ENCODE results near the gene OR7A5.
A peak's percentile ranks its signal among the peaks of the same experiment; 100 is the strongest.
"Not testable (repeated sequence)": the region's sequence is repeated elsewhere in the genome, so short reads cannot be mapped to it uniquely, and the experiment has no call there.

The OR7A5 gene

DNA sequence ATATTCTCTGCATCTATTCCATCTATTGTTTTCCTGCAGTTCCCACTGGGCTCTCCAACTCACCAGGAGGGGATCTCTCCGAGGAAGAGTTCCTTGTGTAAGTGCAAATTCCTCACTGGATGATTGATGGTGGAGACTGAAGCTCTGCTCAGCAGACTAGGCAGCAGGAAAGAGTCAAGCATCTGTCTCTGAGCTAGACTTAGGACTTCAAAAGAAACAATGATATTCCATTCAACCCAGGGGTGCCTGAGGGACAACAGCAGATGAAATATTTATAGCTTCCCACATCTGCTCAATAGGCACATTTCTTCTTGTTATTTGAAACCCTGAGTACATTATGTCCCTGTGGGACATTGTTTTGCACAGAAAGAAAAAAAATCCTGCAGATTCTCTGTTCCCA is at the start of gene OR7A5, which contains the start of gene OR7C1:
Gene OR7A5, minus strand, starts transcription at position 175 of the 400 bp plus-strand sequence. CDS start 6,944 bp downstream, outside the sequence.
Gene OR7C1, minus strand, starts transcription at position 175 of the 400 bp plus-strand sequence. CDS start 35,049 bp downstream, outside the sequence.
- DNase-seq: no peak

DNA sequence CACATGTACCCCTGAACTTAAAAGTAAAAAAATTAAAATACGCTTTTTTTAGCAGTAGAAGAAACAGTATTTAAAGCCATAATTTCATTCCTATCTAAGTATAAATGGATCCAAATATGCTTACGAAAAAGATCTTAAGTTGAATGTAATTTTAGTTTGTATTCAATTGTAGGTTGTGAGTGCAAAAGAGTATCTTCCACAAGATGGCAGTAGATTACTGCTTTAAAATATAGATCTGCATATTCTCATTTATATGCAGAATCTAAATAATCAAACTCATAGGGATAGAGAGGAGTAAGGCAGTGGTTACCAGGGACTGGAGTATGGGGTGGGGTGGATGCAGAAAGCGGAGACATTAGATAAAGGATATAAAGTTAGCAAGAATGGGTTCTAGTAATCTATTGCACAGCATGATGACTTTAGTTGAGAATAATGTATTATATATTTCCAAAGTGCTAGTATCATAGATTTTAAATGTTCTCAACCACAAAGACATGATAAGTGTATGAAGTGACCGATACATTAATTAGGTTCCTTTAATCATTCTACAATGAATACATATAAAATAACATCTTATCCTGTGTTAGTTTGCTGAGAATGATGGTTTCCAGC is 36.7 kb upstream of the OR7A5 start:
- DNase-seq: no peak

DNA sequence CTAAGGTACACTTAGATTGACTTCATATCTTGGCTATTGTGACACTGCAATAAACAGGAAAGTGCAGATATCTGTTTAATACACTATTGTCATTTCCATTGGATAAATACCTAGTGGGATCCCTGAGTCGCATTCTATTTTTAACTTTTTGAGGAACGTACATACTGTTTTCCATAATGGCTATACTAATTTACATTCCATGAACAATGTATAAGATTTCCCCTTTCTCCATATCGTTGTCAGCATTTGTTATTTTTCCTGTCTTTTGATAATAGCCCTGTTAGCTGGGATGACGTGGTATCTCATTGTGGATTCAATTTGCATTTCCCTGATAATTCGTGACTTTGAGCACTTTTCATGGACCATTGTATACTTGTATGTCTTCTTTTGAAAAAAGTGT is 33.5 kb upstream of the OR7A5 start:
- DNase-seq: no peak

- no peak for DNase-seq
Measured at GRCh38 chr19:14848822-14849221, 13.8 kb upstream of the OR7A5 start, which contains the start of gene OR7A10. Gene OR7A10, minus strand, starts transcription at chr19:14848922. Its CDS starts 7,045 bp downstream, at chr19:14841877.

- DNase-seq: no peak
Measured at GRCh38 chr19:14843578-14843977, 8.6 kb upstream of the OR7A5 start.

- DNase-seq: no peak
Measured at GRCh38 chr19:14843169-14843568, 8.2 kb upstream of the OR7A5 start.

DNA sequence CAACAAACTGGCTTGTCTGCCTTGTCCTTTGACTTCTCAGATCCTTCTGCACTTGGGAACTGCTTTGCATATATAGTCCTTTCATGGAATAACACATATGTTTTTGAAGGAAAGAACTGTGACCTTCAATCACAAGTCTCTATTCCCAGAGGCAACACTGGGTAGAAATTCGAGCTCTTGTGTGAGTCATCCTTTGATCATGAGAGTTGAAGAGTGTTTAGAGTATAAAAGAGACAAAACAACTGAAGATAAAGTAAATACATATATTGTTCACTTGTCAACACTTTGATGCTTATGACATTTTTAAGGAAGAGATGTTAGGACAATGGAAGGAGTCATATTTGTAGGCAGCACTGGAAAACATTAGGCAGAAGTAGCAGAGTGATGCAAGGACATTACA is 5.2 kb upstream of the OR7A5 start:
- DNase-seq: no peak

- DNase-seq: no peak
Measured at GRCh38 chr19:14837391-14837790, 2.4 kb upstream of the OR7A5 start.

GRCh38 chr19:14830702-14831101 is 4.3 kb downstream of the OR7A5 start:
- DNase-seq: no peak

DNA sequence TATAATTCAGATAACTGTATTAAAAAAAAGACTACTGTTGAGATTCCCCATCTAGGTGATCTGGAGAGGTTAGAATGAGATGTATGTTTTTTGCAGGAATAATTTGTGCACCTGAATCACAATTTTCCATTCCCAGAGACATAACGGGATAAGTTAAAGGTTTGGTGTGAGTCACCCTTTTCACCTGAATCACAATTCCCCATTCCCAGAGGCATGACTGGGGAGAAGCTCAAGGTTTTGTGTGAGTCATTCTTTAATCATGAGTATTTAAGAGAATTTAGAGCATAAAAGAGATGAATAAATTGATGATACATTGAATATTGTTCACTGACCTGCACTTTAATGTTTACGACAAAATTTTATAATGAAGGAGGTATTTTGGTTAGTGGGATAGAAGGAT is 9.0 kb downstream of the OR7A5 start:
- DNase-seq: no peak

- no peak for DNase-seq
Measured at GRCh38 chr19:14821937-14822336, 13.0 kb downstream of the OR7A5 start.

DNA sequence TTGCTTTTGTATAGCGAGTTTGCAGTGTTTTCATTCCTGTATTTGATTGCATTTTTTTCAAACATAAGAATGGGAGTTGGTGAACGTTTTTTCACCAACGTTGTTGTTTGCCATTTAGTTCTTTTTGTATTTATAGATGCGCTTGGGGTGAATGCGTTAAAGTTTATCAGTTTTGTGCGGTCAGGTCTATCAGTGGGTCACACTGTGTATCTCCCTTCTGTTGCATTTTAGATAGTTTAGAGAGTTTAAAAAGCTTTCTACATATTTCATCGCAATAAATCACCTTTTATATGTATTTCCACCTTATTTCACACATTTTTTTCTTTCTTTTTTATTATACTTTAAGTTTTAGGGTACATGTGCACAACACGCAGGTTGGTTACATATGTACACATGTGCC is 16.4 kb downstream of the OR7A5 start:
- DNase-seq: no peak

- DNase-seq: no peak
Measured at GRCh38 chr19:14817052-14817451, 17.9 kb downstream of the OR7A5 start.

DNA sequence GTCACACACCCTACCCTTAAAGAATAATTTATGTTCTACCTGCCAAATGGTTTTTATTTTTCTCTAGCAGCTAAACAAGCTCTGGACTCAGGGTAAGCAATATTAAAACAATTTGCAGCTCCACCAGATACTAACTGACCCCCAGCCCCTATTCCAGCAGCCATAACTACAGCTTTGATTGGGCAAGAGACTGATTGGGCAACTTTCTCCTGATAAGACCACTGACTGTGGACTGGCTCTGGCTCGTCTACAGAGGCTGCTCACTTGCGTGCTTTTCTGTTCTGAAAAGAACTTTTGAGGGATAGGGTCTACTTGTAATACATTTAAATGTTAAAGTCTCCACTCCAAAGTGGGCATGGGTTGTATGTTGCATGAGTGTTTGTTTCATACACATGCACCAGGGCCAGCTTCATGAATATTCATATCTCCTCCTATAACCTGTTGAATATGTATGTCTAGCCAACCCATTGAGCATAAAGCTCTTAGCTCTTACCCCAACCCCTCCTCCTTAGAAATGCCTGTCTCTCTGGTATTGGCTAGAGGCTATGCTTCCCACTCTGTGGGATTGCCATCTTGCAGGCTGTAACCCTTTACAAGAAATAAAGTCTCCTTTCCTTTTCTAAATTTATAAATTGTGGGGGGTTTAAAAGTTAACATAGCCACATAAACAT is 19.9 kb downstream of the OR7A5 start:
- no peak for DNase-seq

DNA sequence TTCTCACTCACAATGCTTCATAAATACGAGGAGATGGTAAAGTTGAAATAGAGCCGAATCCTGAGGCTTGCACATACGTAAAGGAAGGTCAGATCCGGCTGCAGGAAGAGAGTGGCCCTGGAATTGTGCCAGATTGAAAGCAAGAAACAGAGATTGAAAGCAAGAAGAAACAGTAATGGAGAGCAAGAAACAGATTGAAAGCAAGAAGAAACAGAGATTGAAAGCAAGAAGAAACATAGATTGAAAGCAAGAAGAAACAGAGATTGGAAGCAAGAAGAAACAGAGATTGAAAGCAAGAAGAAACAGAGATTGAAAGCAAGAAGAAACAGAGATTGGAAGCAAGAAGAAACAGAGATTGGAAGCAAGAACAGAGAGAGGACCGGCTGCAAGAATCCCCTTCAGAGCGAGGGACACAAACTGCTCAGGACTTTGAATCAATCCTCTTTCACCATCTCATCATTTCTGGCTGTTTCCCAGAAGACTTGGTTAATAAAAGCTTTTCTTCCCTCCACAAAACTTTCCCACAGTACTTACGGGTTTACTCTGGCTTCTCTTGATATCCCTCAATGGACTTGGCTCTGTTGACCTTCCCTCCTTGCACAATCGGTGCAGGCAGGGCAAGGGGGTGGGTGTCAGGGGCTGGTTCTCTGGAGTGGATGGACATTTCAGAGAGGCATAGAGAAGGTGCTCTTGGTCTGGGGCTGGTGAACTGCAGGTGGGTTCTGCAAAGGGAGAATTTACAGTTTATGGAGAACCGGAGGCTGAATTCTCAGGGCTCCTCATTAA is 25.5 kb downstream of the OR7A5 start:
- no peak for DNase-seq

GRCh38 chr19:14804765-14805164 is 30.2 kb downstream of the OR7A5 start:
- no peak for DNase-seq

GRCh38 chr19:14798760-14799159 is 36.2 kb downstream of the OR7A5 start:
- DNase-seq: no peak

GRCh38 chr19:14796021-14796420 is 39.0 kb downstream of the OR7A5 start:
- no peak for DNase-seq

DNA sequence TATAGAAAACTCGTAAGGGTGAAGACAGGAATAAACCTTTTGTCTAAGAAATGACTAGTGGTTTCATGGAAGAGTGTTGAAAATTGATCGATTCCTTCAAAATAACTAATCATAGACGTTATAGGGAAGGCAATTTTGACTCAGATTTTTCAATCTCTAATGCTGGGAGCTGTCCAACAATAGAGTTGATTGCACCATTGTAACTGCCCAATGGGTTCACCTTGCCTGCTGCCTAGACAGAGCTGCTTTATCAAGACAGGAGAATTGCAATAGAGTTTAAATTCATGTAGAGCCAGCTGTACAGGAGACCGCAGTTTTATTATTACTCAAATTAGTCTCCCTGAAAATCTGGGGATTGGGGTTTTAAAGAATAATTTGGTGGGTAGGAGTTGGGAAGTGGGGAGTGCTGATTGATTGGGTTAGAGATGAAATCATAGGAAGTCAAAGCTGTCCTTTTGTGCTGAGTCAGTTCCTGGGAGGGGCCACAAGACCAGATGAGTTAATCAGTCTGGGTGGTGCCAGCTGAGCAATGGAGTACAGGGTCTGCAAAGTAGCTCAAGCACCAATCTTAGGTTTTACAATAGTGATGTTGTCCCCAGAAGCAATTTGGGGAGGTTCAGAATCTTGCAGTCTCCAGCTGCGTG is 39.8 kb downstream of the OR7A5 start:
- no peak for DNase-seq

DNA sequence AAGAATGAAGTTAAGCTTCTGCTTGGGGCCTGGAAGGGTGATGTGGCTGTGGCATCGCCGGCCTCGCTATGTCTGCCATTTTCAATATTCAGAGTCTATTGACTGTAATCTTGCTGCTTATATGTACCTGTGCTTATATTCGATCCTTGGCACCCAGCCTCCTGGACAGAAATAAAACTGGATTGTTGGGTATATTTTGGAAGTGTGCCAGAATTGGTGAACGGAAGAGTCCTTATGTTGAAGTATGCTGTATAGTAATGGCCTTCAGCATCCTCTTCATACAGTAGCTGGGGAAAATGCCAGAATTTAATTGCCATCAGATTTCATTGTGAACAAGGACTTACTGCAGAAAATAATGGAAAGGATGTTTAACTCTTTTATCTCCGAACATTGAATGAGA is 42.7 kb downstream of the OR7A5 start:
- not testable (repeated sequence) for DNase-seq

- peak; percentile 17 to 39 for DNase-seq
Measured at GRCh38 chr19:14786421-14786851, 48.5 kb downstream of the OR7A5 start.

GRCh38 chr19:14785102-14785793 is 49.7 kb downstream of the OR7A5 start:
- DNase-seq: not testable (repeated sequence)

DNA sequence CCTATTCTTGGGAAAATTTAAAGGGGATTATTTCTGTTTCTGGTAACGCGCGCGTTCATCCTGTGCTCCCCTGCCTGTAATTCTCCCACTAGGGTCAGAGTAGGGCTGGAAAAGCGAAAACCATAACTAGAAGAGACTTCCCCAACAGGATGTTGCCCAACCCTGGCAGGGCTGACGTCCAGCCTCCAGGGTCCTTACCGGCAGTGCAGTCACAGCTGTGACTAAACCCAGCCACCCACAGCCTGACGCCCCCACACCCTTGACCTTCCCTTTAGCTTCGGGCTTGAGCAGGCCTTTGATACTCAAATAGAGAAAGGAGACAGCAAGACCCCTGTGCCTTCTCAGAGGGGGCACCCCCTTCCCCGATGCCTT is 50.3 kb downstream of the OR7A5 start:
- not testable (repeated sequence) for DNase-seq
